CD4-positive, alpha-beta memory T cell (primary cell): ENCODE results near the gene FAXC. TPM values are rescaled to one million over a fixed set of nuclear protein-coding genes. Genes with fewer than 3 reads are reported as not detected.
"Not testable (repeated sequence)": the region's sequence is repeated elsewhere in the genome, so short reads cannot be mapped to it uniquely, and the experiment has no call there.

Source experiments
- CTCF ChIA-PET: fragments of 350-600 bp; sonication (Branson Sonifier 250); formaldehyde crosslinking; loops from one replicate; lab custom pipeline; 2021; ENCODE audit warnings: inconsistent platforms; ENCODE audit not compliant: partially characterized antibody; lab: Charles Lee
- POLR2A ChIA-PET: fragments of 350-600 bp; sonication (Branson Sonifier 250); formaldehyde crosslinking; loops from one replicate; lab custom pipeline; 2021; ENCODE audit not compliant: partially characterized antibody; lab: Charles Lee
- DNase-seq, 5 donors: peaks; one replicate each; pipeline versions ENCODE4 v3.0.0 to v3.0.0-alpha.2; 2020 to 2022; ENCODE audit warnings: mixed read lengths in 1 of 5
- H3K27ac ChIP-seq: one replicate; pipeline ENCODE4 v1.7.0; 2013; ENCODE audit warnings: low read depth, low read length
- H3K27me3 ChIP-seq: 2 replicates; pipeline ENCODE4 v1.7.0; 2013; ENCODE audit warnings: mild to moderate bottlenecking, low read length, moderate library complexity; ENCODE audit not compliant: insufficient read depth
- H3K36me3 ChIP-seq: 2 replicates; pipeline ENCODE4 v1.7.0; 2013; ENCODE audit warnings: mild to moderate bottlenecking, low read length, moderate library complexity; ENCODE audit not compliant: insufficient read depth
- H3K4me1 ChIP-seq: 2 replicates; pipeline ENCODE4 v1.7.0; 2013; ENCODE audit warnings: mild to moderate bottlenecking, low read length, moderate library complexity; ENCODE audit not compliant: insufficient read depth
- H3K4me3 ChIP-seq, 2 donors: one replicate each; pipeline ENCODE4 v1.7.0; 2013; ENCODE audit warnings: low read length in 2 of 2, mild to moderate bottlenecking in 1 of 2
- H3K9me3 ChIP-seq, 2 donors: one replicate each; pipeline ENCODE4 v1.7.0; 2013; ENCODE audit warnings: low read length in 2 of 2, control low read depth in 1 of 2; ENCODE audit not compliant: control insufficient read depth in 1 of 2
- H3K27ac Mint-ChIP-seq, 7 donors: one replicate each; pipeline ENCODE4 v1.8.0; 2020 to 2021; ENCODE audit warnings: mixed read lengths in 7 of 7, mild to moderate bottlenecking in 6 of 7, inconsistent platforms in 3 of 7, moderate library complexity in 3 of 7
- H3K27me3 Mint-ChIP-seq, 2 donors: one replicate each; pipeline ENCODE4 v1.8.0; 2020 to 2021; ENCODE audit warnings: mixed read lengths in 2 of 2
- H3K36me3 Mint-ChIP-seq, 2 donors: one replicate each; pipeline ENCODE4 v1.8.0; 2020 to 2021; ENCODE audit warnings: mixed read lengths in 2 of 2, inconsistent platforms in 1 of 2, mild to moderate bottlenecking in 1 of 2
- H3K4me1 Mint-ChIP-seq, 4 donors: one replicate each; pipeline ENCODE4 v1.8.0; 2020 to 2021; ENCODE audit warnings: mixed read lengths in 4 of 4, mild to moderate bottlenecking in 1 of 4
- H3K4me3 Mint-ChIP-seq, 8 donors: one replicate each; pipeline ENCODE4 v1.8.0; 2020 to 2021; ENCODE audit warnings: mixed read lengths in 8 of 8, mild to moderate bottlenecking in 7 of 8, moderate library complexity in 6 of 8, inconsistent platforms in 3 of 8
- H3K9me3 Mint-ChIP-seq, 8 donors: one replicate each; pipeline ENCODE4 v1.8.0; 2020 to 2021; ENCODE audit warnings: mixed read lengths in 8 of 8, mild to moderate bottlenecking in 5 of 8, inconsistent platforms in 3 of 8, moderate library complexity in 1 of 8
- intact Hi-C: fragments of 100-400 bp; cut with micrococcal nuclease; formaldehyde crosslinking; loops from one replicate; pipeline ENCODE4 v1.15.1; 2023
- polyA plus RNA-seq, 2 donors: library from polyadenylated mRNA; unstranded; fragments of 300-500 nt; fragmentation: Illumina TruSeq; gene quantifications; one replicate each; pipeline ENCODE4 v1.2.3, GENCODE V29; 2021
- total RNA-seq, 2 experiments: library from RNA; stranded (reverse); gene quantifications; one replicate each; pipeline ENCODE4 v1.2.3, GENCODE V29; 2021

Gene FAXC
- total and polyA plus RNA-seq, 4 experiments from 2014 or later = not detected

DNA sequence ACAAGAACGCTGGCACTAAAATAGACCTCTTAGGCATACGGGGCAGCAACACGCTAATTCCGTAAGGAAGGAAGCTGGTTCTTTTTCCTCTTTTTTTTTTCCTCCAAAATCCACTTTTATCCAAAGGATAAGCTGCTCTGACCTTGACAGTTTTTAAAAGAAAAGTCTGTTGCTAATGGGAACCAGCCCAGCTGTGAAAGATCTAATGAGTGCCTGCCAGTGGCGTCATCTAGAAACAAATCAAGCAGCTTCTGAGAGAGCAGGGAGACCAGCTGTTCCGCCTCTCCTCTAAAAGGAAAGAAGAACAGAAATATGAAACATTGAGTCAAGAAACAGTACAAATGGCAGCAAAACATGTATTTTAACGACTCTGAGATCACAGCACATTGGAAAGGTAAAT lies 78.6 kb downstream of the FAXC start:
- Histone ChIP-seq H3K27ac (no peak overlapping the region), H3K27me3 (no peaks in the 10 kb centered on the region), H3K9me3 (no peaks in the 10 kb centered on the region), H3K4me1 (no peaks in the 10 kb centered on the region), H3K4me3 (no peak overlapping the region), H3K36me3 (no peaks in the 10 kb centered on the region)
- H3K4me1 Mint-ChIP-seq = no peaks in the 10 kb centered on the region
- intact Hi-C loops = no loop called here
- CTCF ChIA-PET = no interaction called here
- H3K27me3 Mint-ChIP-seq = peaks cover 0 to 2% of the 10 kb centered on the region in 2 donors
- H3K9me3 Mint-ChIP-seq = peaks cover 0 to 2% (median 0%) of the 10 kb centered on the region in 8 donors
- no peak overlapping the region for H3K27ac Mint-ChIP-seq
- no peak overlapping the region for H3K4me3 Mint-ChIP-seq
- no peaks in the 10 kb centered on the region for H3K36me3 Mint-ChIP-seq
- POLR2A ChIA-PET = no interaction called here
- no peak for DNase-seq

DNA sequence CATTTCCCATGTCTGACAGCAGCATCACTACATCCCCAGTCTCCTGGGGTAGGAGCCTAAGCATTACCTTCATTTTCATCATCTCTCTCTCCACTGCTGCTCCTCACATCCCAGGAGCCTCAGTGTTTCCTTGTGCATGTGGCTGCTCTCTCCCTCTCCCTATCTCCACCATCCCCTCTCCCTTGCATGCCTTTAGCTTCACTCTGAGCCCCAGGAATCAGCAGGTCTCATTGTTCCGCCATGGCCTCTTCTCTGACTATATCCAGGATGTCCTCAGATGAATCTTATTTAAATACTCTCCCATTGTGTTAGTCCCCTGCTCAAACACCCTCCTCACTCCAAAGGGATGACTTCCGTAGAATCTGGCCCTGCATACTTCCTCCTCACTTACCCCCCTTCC lies 79.4 kb downstream of the FAXC start:
- H3K4me3 Mint-ChIP-seq = no peak overlapping the region
- no peak overlapping the region for H3K27ac ChIP-seq
- CTCF ChIA-PET = interaction anchor here (1.0 kb wide), 1 partner anchor 8 kb away, joined by 3 read pairs; no protein-coding TSS in a partner anchor

DNA sequence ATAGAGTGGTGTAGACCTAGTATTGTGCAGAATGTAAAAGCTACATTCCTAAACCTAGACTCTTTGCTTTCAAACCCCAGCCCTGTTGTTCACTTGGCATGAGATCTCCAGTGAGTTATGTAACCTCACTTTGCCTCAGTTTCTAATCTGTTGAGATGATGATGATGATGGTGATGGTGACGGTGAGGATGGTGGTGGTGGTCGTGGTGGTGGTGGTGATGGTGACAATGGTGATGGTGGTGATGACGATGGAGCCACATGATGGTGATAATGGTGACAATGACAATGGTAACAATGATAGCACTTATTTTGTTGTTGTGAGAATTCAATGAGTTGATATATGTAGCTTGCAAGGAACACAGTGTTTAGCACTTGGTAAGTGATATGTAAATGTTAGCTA lies 80.3 kb downstream of the FAXC start:
- intact Hi-C loops = no loop called here
- no peaks in the 10 kb centered on the region for H3K36me3 ChIP-seq
- no peak overlapping the region for H3K4me3 ChIP-seq
- Mint-ChIP-seq H3K27me3 (peaks cover 0 to 2% of the 10 kb centered on the region in 2 donors), H3K36me3 (no peaks in the 10 kb centered on the region), H3K9me3 (peaks cover 0 to 2% (median 0%) of the 10 kb centered on the region in 8 donors), H3K27ac (no peak overlapping the region), H3K4me3 (no peak overlapping the region), H3K4me1 (no peaks in the 10 kb centered on the region)
- no peaks in the 10 kb centered on the region for H3K27me3 ChIP-seq
- POLR2A ChIA-PET = no interaction called here
- CTCF ChIA-PET = interaction anchor here (1.0 kb wide), 1 partner anchor 9 kb away, joined by 3 read pairs; no protein-coding TSS in a partner anchor
- H3K4me1 ChIP-seq = no peaks in the 10 kb centered on the region
- H3K27ac ChIP-seq = no peak overlapping the region
- DNase-seq = no peak
- H3K9me3 ChIP-seq = no peaks in the 10 kb centered on the region

More for the DNA sequence above, 79.4 kb downstream of the FAXC start:
- Histone ChIP-seq H3K27me3 (no peaks in the 10 kb centered on the region), H3K4me1 (no peaks in the 10 kb centered on the region), H3K4me3 (no peak overlapping the region), H3K9me3 (no peaks in the 10 kb centered on the region), H3K36me3 (no peaks in the 10 kb centered on the region)
- no peaks in the 10 kb centered on the region for H3K36me3 Mint-ChIP-seq
- H3K27me3 Mint-ChIP-seq = peaks cover 0 to 2% of the 10 kb centered on the region in 2 donors
- DNase-seq = no peak
- H3K27ac Mint-ChIP-seq = no peak overlapping the region
- POLR2A ChIA-PET = no interaction called here
- no peaks in the 10 kb centered on the region for H3K4me1 Mint-ChIP-seq
- intact Hi-C loops = no loop called here
- H3K9me3 Mint-ChIP-seq = peaks cover 0 to 2% (median 0%) of the 10 kb centered on the region in 8 donors

DNA sequence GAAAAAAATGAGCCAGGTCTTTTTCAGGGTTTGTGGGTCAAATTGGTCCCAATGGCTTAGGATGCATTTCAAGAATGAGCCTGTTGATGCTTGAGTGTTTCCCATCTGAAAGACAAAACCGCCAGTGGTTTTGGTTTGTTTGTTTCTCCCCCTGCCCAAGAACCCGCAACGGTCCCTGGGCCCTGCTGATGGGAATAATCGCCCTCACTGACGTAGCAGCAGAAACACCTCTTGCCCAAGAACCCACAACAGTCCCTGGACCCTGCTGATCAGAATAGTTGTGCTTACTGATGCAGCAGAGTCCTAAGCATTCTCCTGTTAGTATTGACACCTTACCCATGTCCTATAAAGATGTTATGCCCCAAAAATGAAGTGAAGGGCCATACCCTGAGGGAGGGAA lies 82.5 kb downstream of the FAXC start:
- H3K4me1 ChIP-seq, H3K27ac Mint-ChIP-seq, H3K4me3 Mint-ChIP-seq, H3K36me3 Mint-ChIP-seq, H3K9me3 Mint-ChIP-seq, H3K9me3 ChIP-seq, intact Hi-C loops, H3K4me1 Mint-ChIP-seq, POLR2A ChIA-PET, DNase-seq, H3K27me3 Mint-ChIP-seq, H3K27me3 ChIP-seq, H3K36me3 ChIP-seq, H3K27ac ChIP-seq, H3K4me3 ChIP-seq, CTCF ChIA-PET: not testable (repeated sequence)

DNA sequence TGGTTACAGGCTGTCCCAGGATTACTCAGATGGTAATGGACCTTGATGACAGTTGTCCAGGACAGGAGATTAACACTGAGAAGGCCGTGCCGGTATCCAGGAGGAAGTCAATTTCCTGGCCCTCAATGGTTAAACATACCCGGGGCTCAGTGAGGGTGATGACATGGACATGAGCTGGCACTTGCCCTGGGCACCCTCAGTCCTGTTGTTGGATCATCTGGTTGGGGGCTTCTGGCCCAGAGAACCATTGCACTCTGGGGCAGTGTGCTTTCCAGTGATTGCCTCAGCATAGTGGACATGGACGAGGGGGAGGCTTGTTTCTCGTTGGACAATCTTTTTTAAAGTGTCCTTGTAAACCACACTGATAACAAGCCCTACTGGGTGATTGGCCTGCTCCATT lies 84.0 kb downstream of the FAXC start:
- H3K4me1 ChIP-seq, H3K4me3 ChIP-seq, H3K4me1 Mint-ChIP-seq, H3K9me3 ChIP-seq, CTCF ChIA-PET, H3K4me3 Mint-ChIP-seq, H3K9me3 Mint-ChIP-seq, H3K27ac ChIP-seq, DNase-seq, H3K36me3 ChIP-seq, H3K27me3 ChIP-seq, H3K36me3 Mint-ChIP-seq, intact Hi-C loops, H3K27ac Mint-ChIP-seq, H3K27me3 Mint-ChIP-seq, POLR2A ChIA-PET: not testable (repeated sequence)

DNA sequence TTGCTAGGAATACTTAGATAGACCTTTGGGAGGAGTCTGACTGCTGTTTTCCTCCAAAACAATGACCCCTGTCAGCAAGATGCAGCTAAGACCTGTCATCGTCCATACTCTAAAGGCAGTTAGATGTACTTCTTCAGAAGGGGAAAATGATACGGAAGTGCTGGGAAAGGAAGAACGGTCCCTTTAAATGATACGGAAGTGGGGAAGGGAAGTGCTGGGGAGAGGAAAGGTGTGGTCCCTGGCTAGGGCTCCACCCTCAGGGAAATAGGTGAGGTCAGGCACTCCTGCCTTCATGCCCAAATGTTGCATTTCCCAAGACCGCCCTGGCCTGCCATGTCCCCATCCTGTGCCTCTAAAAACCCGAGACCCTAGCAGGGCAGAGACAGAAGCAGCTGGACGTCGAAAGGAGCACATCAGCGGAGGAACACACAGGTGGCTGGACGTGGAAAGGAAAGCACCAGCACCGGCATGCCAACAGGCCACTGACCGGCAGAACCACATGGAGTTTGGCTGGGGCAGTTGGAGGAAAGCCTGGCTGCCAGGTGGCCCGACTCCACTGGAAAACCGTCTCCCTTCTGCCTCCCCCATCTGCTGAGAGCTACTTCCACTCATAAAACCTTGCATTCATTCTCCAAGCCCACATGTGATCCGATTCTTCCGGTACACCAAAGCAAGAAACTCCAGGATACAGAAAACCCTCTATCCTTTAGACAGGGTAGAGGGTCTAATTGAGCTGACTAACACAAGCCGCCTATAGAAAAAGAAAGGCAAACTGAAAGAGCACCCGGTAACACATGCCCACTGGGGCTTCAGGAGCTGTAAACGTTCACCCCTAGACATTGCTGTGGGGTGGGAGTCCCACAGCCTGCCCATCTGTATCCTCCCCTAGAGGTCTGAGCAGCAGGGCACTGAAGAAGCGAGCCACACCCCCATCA lies 94.6 kb downstream of the FAXC start:
- POLR2A ChIA-PET = no interaction called here
- Mint-ChIP-seq H3K36me3 (no peaks in the 10 kb centered on the region), H3K4me1 (no peaks in the 10 kb centered on the region), H3K27ac (no peak overlapping the region), H3K4me3 (no peak overlapping the region), H3K27me3 (peaks cover 4 to 5% of the 10 kb centered on the region in 2 donors), H3K9me3 (no peaks in the 10 kb centered on the region)
- Histone ChIP-seq H3K36me3 (no peaks in the 10 kb centered on the region), H3K27me3 (no peaks in the 10 kb centered on the region), H3K4me1 (no peaks in the 10 kb centered on the region), H3K27ac (no peak overlapping the region), H3K9me3 (no peaks in the 10 kb centered on the region), H3K4me3 (no peak overlapping the region)
- CTCF ChIA-PET = no interaction called here
- no peak for DNase-seq
- intact Hi-C loops = no loop called here

DNA sequence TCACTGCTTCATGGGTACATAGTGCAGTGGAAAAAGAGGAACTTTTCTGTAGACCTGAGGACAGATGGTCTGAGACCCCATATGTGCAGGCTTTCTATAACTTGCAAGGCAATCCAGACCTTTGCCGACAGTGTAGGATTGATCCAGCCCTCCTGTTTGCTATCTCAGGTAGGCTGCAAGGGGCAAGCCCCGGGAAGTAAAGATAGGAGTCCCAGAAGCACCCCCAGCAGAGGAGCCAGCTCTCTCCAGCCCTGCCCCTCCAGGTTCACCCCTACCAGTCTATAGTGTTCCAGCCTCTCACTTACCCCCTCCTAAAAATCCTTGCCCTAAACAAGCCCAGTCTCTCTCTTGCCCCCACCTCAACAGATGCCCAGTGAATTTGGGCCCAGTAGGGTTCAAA lies 96.2 kb downstream of the FAXC start:
- ChIA-PET POLR2A (no interaction called here), CTCF (no interaction called here)
- Mint-ChIP-seq H3K36me3 (no peaks in the 10 kb centered on the region), H3K27me3 (peaks cover 4 to 5% of the 10 kb centered on the region in 2 donors), H3K4me1 (no peaks in the 10 kb centered on the region), H3K4me3 (no peak overlapping the region), H3K9me3 (peaks cover 0 to 1% (median 0%) of the 10 kb centered on the region in 8 donors), H3K27ac (no peak overlapping the region)
- Histone ChIP-seq H3K4me1 (no peaks in the 10 kb centered on the region), H3K4me3 (no peak overlapping the region), H3K27me3 (no peaks in the 10 kb centered on the region), H3K9me3 (no peaks in the 10 kb centered on the region), H3K27ac (no peak overlapping the region), H3K36me3 (no peaks in the 10 kb centered on the region)
- DNase-seq = no peak
- intact Hi-C loops = no loop called here
